ENCODE data around the gene KRTAP3-2.

DNA sequence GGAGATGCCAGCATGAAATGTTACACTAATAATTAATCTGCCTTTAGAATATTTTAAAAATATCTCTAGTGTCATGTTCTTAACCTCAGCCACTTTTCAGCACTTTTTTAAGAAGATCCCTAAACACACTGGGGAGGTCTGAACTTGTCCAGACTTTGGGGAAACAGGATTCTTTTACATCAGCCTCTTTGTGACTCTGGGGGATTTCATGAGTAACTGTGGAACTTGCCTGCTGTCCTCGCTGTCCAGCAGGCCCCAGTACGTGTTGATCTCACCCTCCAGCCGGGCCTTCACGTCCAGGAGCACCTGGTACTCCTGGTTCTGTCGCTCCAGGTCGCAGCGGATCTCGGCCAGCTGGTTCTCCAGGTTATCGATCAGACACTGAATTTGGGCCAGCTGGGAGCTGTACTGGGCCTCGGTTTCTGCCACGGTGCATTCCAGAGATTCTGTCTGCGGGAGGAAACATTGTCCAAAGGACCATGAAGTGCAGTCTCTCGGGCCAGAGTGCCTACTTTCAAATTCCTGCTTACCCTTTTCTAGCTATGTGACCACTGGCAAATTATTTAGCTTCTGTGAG lies 21.0 kb downstream of the KRTAP3-2 start:
- TF ChIP-seq CTCF (IDR thresholded peaks at IDR 0.05): no peak
- no peak for TF ChIP-seq EP300 (IDR thresholded peaks at IDR 0.05)
- no peak for TF ChIP-seq POLR2AphosphoS5 (IDR thresholded peaks at IDR 0.05)
